ELR (cell line): Measurements from ENCODE around the gene WBP11.
A peak's percentile ranks its signal among the peaks of the same experiment; 100 is the strongest.
"Not testable (repeated sequence)": the region's sequence is repeated elsewhere in the genome, so short reads cannot be mapped to it uniquely, and the experiment has no call there.

Source experiments
- DNase-seq: peaks from one replicate; pipeline ENCODE4 v3.0.0-alpha.2; 2015; ENCODE audit warnings: low read depth

The WBP11 gene

GRCh38 chr12:14771651-14772137 lies 31.6 kb downstream of the WBP11 start:
- no peak for DNase-seq

GRCh38 chr12:14770496-14771461 lies 32.5 kb downstream of the WBP11 start:
- DNase-seq: peak; percentile 96

- peak; percentile 83 for DNase-seq
Observed at GRCh38 chr12:14769969-14770495, 33.2 kb downstream of the WBP11 start.

GRCh38 chr12:14769466-14769968 lies 33.8 kb downstream of the WBP11 start:
- no peak for DNase-seq

GRCh38 chr12:14768823-14769405 lies 34.4 kb downstream of the WBP11 start:
- peak; percentile 24 for DNase-seq

- no peak for DNase-seq
Observed at GRCh38 chr12:14767617-14768016, 35.7 kb downstream of the WBP11 start.

- DNase-seq: no peak
Observed at GRCh38 chr12:14766649-14767215, 36.5 kb downstream of the WBP11 start.

GRCh38 chr12:14766020-14766419 lies 37.3 kb downstream of the WBP11 start:
- DNase-seq: not testable (repeated sequence)

- no peak for DNase-seq
Observed at GRCh38 chr12:14765398-14765797, 37.9 kb downstream of the WBP11 start.

- not testable (repeated sequence) for DNase-seq
Observed at GRCh38 chr12:14759711-14760280, 43.5 kb downstream of the WBP11 start.

- no peak for DNase-seq
Observed at GRCh38 chr12:14756334-14757143, 46.7 kb downstream of the WBP11 start.

GRCh38 chr12:14751986-14752385 lies 51.3 kb downstream of the WBP11 start:
- no peak for DNase-seq

GRCh38 chr12:14743061-14743460 lies 60.2 kb downstream of the WBP11 start:
- DNase-seq: no peak

GRCh38 chr12:14741942-14742341 lies 61.3 kb downstream of the WBP11 start:
- DNase-seq: no peak

- DNase-seq: no peak
Observed at GRCh38 chr12:14741153-14741552, 62.1 kb downstream of the WBP11 start.

- not testable (repeated sequence) for DNase-seq
Observed at GRCh38 chr12:14736441-14736840, 66.8 kb downstream of the WBP11 start.
